ENCODE measurements around the gene GUCY1A2.

DNA sequence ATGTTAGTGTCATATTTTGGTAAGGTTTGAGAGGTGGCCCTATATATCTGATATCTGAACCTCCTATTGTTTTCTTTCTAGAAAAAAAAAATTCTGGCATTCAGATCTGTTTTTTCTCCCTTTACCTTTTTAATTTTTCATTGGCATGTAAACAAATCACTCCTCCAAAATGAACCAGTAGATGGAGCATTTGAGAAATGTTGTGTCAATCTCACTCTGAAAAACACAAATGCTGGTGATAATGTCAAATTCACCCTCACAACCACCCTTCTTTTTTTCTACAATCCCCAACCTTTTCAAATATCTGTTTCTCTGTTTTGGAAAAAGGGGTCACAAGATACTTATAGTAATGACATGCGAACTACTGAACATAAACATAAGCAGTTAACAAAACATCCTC, 9.1 kb downstream of the GUCY1A2 start:
- TF ChIP-seq EZH2 (IDR thresholded peaks at IDR 0.05; ENCODE audit: insufficient read depth, poor library complexity, severe bottlenecking) (no peak), EZH2phosphoT487 (IDR thresholded peaks at IDR 0.05; ENCODE audit: insufficient read depth, low read depth) (no peak)

All from GM23248 (cell line).